HG02973 (cell line): ENCODE measurements around the gene PGLYRP3.
"Not testable (repeated sequence)": the region's sequence is repeated elsewhere in the genome, so short reads cannot be mapped to it uniquely, and the experiment has no call there.

ENCODE experiments used
- ATAC-seq: cut with Tn5 transposase; IDR thresholded peaks from one replicate; pipeline ENCODE4 v1.9.1; 2021; ENCODE audit warnings: moderate library complexity; ENCODE audit not compliant: unreplicated experiment

Gene PGLYRP3

DNA sequence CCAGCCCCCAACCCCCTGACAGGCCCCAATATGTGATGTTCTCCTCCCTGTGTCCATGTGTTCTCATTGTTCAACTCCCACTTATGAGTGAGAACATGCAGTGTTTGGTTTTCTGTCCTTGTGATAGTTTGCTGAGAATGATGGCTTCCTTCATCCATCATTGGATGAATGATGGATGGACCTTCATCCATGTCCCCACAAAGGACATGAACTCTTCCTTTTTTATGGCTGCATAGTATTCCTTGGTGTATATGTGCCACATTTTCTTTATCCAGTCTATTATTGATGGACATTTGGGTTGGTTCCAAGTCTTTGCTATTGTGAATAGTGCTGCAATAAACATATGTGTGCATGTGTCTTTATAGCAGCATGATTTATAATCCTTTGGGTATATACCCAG, 1.6 kb upstream of the PGLYRP3 start:
- not testable (repeated sequence) for ATAC-seq

- ATAC-seq, result no peak
These were observed 536 bp upstream of the PGLYRP3 start for GRCh38 chr1:153313288-153313687.

DNA sequence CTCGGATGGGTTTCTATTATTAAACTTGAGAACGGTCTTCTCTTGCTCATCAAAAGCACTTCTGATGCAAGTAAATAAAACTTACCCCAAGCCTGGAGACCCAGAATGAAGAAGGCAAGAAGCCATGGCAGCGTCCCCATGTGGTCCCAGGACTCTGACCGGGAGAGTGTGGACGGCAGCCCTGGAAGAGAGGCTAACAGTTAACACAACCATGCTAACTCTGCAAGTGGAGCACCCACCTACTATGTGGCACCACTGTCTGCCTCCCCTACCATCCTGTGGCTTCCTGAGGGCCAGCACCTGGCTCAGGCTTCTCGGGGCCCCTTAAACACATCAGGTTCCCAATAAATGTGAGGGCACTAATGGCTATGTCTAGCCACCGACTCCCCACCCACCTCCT, 2.2 kb downstream of the PGLYRP3 start:
- no peak for ATAC-seq

GRCh38 chr1:153309441-153309840, 3.3 kb downstream of the PGLYRP3 start:
- ATAC-seq, result no peak

GRCh38 chr1:153308540-153308939, 4.2 kb downstream of the PGLYRP3 start:
- ATAC-seq, result no peak

DNA sequence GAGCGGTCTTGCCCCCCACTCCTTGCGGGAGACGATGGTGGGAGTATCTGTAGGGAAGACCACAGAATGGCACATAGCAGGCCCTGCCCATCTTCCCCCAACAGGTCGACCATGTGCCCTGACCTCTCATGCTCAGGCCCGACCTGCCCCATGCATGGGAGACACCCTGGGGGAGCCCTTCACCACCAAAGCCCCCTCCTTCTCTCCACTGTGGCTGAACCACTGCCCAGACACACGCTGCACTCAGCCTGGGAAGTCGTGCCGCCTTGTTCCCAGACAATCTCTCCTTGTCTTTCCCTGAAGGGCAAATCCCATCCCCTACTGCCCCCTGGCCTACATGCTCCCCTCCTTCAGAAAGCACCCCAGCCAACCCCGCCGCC, 5.5 kb downstream of the PGLYRP3 start:
- no peak for ATAC-seq

GRCh38 chr1:153306303-153307220, 6.2 kb downstream of the PGLYRP3 start:
- no peak for ATAC-seq

DNA sequence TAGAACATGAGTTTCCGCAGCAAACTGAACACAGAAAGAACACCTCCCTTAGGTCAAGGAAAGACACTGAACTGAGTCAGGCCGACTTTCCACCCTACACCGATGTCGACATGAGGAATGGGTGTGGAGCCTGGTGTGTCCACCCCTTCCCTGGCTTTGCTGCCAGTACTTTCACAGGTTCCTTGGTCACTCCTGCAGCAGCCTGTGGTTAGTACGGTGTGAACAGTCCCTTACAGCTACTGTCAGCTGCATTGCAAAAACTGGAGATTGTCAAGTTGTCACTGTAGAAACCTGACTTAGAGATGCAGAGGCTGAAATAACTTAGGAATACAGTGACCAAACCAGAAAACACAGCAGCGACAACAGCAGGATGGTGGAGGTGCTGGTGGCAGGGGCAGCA, 7.1 kb downstream of the PGLYRP3 start:
- ATAC-seq, result no peak

DNA sequence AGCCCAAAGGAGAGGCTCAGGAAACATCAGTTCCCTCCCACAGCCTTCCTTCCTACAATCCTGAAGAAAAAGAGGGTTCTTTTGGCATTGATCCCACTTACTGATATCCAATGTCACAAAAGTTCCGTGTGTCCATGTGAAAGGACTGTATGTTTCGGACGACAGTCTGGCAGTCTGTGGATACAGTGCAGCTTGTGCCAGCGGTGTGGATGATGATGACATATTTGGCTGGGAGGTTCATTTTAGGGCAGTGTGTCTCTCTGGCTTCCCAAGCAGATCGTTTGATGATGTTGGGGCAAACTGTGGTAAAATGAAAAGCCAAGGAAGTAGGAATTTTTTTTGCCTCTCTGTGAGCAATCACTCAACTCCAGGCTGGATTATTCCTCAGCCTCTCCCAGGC, 10.4 kb downstream of the PGLYRP3 start:
- ATAC-seq, result no peak

GRCh38 chr1:153293851-153294250, 18.9 kb downstream of the PGLYRP3 start:
- no peak for ATAC-seq

- no peak for ATAC-seq
These were observed 19.3 kb downstream of the PGLYRP3 start for GRCh38 chr1:153293480-153293775.

GRCh38 chr1:153292740-153293479, 19.8 kb downstream of the PGLYRP3 start:
- ATAC-seq, result no peak

- no peak for ATAC-seq
These were observed 20.6 kb downstream of the PGLYRP3 start for GRCh38 chr1:153292185-153292584.

DNA sequence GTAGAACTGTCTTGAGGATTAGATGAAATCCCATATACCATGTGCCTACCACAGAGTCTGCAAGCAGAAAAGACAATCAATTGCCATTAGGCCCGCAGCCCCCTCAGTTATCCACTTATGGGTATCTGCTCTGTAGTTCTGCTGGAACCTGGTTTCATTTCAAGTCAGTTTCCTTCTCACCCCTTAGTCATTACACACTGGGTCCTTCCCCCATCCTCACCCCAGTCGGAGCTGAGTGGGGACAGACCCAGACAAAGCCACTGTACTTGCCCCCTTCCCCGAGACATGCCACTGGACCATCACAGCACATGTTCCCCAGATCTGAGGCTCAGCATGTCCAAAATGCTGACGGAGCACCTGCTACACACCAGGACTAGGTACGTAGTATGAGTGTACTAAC, 21.2 kb downstream of the PGLYRP3 start:
- no peak for ATAC-seq

- ATAC-seq, result no peak
These were observed 24.0 kb downstream of the PGLYRP3 start for GRCh38 chr1:153288634-153289275.

- peak; percentile 71 for ATAC-seq
These were observed 34.9 kb downstream of the PGLYRP3 start for GRCh38 chr1:153277852-153278251.

GRCh38 chr1:153272186-153272585, 40.6 kb downstream of the PGLYRP3 start:
- no peak for ATAC-seq

DNA sequence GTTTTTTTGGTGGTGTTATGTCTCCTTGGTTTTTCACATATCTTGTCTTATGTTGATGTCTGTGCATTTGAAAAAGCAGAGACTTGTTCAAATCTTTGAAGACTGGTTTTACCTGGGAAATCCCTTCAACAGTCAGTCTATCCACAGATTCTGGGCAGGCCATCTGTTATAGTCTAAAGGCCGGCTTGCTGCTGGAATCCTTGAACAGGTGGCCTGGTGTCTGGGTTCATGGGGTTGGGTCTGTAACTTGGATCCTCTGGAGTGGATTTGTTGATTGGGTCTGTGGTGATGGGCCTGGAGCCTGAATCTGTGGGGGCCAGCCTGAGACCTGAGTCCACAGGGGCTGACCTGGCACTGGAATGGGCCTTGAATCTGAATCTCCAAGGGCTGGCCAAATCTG, 41.0 kb downstream of the PGLYRP3 start:
- ATAC-seq, result no peak

DNA sequence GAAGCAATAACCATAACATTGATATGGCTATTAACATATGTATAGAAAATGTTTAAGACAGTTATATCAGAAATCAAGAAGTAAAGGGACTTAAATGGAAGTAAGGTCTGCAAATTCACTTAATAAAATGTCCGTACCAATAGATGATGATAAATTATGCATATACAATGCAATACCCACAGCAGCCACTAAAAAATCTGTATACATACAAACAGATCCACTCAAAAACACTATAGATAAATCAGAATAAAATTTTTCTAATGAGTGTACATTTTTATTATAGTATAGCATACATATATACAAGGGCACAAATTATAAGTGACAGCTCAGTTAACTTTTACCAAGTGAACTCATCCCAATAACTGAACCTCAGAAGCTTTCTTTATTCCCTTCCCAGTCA, 47.3 kb downstream of the PGLYRP3 start:
- ATAC-seq, result no peak

DNA sequence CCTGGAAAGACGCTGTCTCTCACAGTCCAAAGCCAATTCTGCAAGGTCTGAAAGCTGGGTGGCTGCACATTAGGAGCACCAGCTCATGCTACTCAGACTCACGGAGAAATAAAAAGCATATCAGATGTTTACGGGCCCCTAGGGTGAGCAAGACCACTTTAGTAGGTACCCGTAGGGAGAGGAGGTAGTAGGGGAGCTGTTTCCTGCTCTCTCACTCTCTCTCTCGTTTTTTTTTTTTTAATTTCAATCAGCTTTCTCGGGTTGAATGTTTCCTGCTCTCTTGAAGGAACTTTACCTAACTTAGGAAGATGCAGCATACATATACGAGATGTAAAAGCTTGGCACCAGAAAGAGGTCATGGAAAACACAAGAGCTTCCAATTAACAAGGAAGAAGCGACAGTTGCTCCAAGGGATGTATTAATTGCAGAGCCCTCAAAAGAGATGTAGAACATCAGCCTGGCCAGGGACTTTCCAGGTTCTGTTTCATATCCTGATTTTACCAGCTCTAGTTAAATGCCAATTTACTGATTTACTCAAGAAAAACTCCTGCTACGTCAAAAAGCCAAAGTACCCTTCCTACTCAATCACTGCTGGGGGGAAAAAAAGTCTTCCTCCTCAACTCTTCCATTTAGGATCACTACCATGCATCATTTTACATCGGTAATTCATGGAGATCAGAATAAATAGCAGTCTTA, 50.1 kb downstream of the PGLYRP3 start:
- no peak for ATAC-seq

DNA sequence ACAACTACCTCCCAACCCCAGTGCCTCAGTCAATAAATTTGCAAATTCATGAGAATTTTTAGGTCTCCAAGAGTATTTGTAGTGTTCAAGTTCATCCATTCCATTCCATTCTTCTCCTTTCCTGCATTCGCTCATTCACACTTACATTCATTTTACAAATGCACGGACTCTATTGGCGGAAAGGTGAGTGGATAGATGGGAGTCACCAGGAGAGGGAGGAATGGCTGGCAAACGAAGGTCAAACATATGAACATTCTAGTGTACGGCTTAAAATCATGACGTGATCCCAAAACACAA, 50.7 kb downstream of the PGLYRP3 start:
- no peak for ATAC-seq
